ENCODE measurements around the gene TMC7.

TMC7 gene

GRCh38 chr16:19014461-19014860, 30.7 kb downstream of the TMC7 start:
- no peak for TF ChIP-seq CTCF (IDR thresholded peaks at IDR 0.05; ENCODE audit: low read depth, low read length)
- DNase-seq (ENCODE audit: low read depth in 2 of 2), result peak; percentile 8 to 38
- H3K4me3 ChIP-seq (replicated peaks in 1 of 2; ENCODE audit: low read depth in 2 of 2, low read length in 2 of 2), result no peak overlapping the region

- H3K4me3 ChIP-seq (replicated peaks in 1 of 2; ENCODE audit: low read depth in 2 of 2, low read length in 2 of 2), result no peak overlapping the region
- DNase-seq (ENCODE audit: low read depth in 2 of 2), result no peak
- no peak for TF ChIP-seq CTCF (IDR thresholded peaks at IDR 0.05; ENCODE audit: low read depth, low read length)
These were observed 33.4 kb downstream of the TMC7 start for GRCh38 chr16:19017179-19017578.

GRCh38 chr16:19020689-19021088, 37.0 kb downstream of the TMC7 start:
- no peak overlapping the region for H3K4me3 ChIP-seq (replicated peaks in 1 of 2; ENCODE audit: low read depth in 2 of 2, low read length in 2 of 2)
- no peak for TF ChIP-seq CTCF (IDR thresholded peaks at IDR 0.05; ENCODE audit: low read depth, low read length)

GRCh38 chr16:19021747-19022146, 38.0 kb downstream of the TMC7 start:
- H3K4me3 ChIP-seq (replicated peaks in 1 of 2; ENCODE audit: low read depth in 2 of 2, low read length in 2 of 2), result no peak overlapping the region
- DNase-seq (ENCODE audit: low read depth in 2 of 2), result no peak
- no peak for TF ChIP-seq CTCF (IDR thresholded peaks at IDR 0.05; ENCODE audit: low read depth, low read length)

More at GRCh38 chr16:19020689-19021088, 37.0 kb downstream of the TMC7 start:
- no peak for DNase-seq (ENCODE audit: low read depth in 2 of 2)

GRCh38 chr16:19027416-19027815, 43.7 kb downstream of the TMC7 start:
- no peak for DNase-seq (ENCODE audit: low read depth in 2 of 2)
- no peak for TF ChIP-seq CTCF (IDR thresholded peaks at IDR 0.05; ENCODE audit: low read depth, low read length)
- no peak overlapping the region for H3K4me3 ChIP-seq (replicated peaks in 1 of 2; ENCODE audit: low read depth in 2 of 2, low read length in 2 of 2)

GRCh38 chr16:19029980-19030379, 46.2 kb downstream of the TMC7 start:
- peak; percentile 3 to 5 for DNase-seq (ENCODE audit: low read depth in 2 of 2)
- H3K4me3 ChIP-seq (replicated peaks in 1 of 2; ENCODE audit: low read depth in 2 of 2, low read length in 2 of 2), result no peak overlapping the region
- no peak for TF ChIP-seq CTCF (IDR thresholded peaks at IDR 0.05; ENCODE audit: low read depth, low read length)

GRCh38 chr16:19031738-19032137, 48.0 kb downstream of the TMC7 start:
- DNase-seq (ENCODE audit: low read depth in 2 of 2), result no peak
- H3K4me3 ChIP-seq (replicated peaks in 1 of 2; ENCODE audit: low read depth in 2 of 2, low read length in 2 of 2), result no peak overlapping the region
- TF ChIP-seq CTCF (IDR thresholded peaks at IDR 0.05; ENCODE audit: low read depth, low read length), result no peak
